ENCODE data around the gene GDAP1L1.
"Not testable (repeated sequence)": the region's sequence is repeated elsewhere in the genome, so short reads cannot be mapped to it uniquely, and the experiment has no call there.

Gene GDAP1L1

DNA sequence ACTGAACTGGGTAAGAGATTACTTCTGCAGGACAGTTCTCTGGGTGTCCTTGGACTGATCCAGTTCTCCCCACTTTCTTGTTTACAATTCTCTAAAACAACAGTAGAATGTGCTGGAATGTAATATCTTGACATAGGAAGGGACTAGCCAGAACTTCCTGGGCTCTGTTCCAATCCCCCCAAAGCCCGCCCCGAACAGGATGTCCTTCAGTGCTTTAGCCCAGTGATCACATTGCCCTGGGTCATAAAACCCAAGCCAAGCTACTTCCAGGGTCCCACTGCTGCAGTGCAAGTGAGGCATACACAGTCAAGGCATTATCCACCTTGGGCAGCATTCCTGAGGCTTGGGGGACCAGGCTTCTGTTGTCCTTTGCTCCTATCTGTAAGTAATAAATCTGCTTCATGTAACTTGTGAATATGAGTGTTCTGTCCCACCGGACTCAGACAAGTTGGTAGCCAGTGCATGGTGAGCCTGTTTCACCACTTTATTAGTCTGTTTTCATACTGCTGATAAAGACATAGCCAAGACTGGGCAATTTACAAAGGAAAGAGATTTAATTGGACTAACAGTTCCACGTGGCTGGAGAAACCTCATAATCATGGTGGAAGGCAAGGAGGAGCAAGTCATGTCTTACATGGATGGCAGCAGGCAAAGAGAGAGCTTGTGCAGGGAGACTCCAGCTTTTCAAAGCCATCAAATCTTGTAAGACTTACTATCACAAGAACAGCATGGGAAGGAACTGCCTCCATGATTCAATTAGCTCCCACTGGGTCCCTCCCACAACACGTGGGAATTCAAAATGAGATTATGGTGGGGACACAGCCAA is 40.4 kb downstream of the GDAP1L1 start:
- TF ChIP-seq, protein P1, sequence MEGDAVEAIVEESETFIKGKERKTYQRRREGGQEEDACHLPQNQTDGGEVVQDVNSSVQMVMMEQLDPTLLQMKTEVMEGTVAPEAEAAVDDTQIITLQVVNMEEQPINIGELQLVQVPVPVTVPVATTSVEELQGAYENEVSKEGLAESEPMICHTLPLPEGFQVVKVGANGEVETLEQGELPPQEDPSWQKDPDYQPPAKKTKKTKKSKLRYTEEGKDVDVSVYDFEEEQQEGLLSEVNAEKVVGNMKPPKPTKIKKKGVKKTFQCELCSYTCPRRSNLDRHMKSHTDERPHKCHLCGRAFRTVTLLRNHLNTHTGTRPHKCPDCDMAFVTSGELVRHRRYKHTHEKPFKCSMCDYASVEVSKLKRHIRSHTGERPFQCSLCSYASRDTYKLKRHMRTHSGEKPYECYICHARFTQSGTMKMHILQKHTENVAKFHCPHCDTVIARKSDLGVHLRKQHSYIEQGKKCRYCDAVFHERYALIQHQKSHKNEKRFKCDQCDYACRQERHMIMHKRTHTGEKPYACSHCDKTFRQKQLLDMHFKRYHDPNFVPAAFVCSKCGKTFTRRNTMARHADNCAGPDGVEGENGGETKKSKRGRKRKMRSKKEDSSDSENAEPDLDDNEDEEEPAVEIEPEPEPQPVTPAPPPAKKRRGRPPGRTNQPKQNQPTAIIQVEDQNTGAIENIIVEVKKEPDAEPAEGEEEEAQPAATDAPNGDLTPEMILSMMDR (IDR thresholded peaks at IDR 0.05; ENCODE audit: insufficient read depth, low read length, poor library complexity, severe bottlenecking): no peak
- DNase-seq (ENCODE audit: extremely low read depth, insufficient read length): no peak
- no peaks in the 10 kb centered on the region for H3K27me3 ChIP-seq (replicated peaks; ENCODE audit: control insufficient read depth, insufficient read depth, low read length)
- H3K36me3 ChIP-seq (ENCODE audit: control insufficient read depth, insufficient read depth, low read length): no peaks in the 10 kb centered on the region
- no peak overlapping the region for H3K4me3 ChIP-seq (replicated peaks; ENCODE audit: low read depth, low read length)

DNA sequence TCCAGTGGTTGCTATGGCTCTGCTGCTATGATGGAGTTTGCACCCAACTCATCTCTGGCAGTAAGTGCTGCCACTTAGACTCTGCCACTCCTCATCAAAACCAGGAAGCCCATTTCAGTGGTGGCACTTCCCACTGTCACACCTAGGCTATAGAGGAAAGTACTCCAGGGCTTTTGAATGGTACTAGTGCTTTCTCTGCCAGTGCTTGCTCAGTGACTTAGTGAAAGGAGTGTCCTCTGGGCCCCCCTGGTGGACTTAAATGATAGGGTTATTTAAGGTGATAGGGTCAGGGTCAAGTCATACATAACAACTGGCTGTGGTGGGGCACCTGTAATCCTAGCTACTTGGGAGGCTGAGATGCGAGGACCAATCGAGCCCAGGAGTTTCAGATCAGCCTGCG is 41.1 kb downstream of the GDAP1L1 start:
- H3K36me3 ChIP-seq (ENCODE audit: control insufficient read depth, insufficient read depth, low read length): no peaks in the 10 kb centered on the region
- TF ChIP-seq, protein P1 (IDR thresholded peaks at IDR 0.05; ENCODE audit: insufficient read depth, low read length, poor library complexity, severe bottlenecking): peak; percentile 3
- no peak for DNase-seq (ENCODE audit: extremely low read depth, insufficient read length)
- no peaks in the 10 kb centered on the region for H3K27me3 ChIP-seq (replicated peaks; ENCODE audit: control insufficient read depth, insufficient read depth, low read length)
- no peak overlapping the region for H3K4me3 ChIP-seq (replicated peaks; ENCODE audit: low read depth, low read length)

DNA sequence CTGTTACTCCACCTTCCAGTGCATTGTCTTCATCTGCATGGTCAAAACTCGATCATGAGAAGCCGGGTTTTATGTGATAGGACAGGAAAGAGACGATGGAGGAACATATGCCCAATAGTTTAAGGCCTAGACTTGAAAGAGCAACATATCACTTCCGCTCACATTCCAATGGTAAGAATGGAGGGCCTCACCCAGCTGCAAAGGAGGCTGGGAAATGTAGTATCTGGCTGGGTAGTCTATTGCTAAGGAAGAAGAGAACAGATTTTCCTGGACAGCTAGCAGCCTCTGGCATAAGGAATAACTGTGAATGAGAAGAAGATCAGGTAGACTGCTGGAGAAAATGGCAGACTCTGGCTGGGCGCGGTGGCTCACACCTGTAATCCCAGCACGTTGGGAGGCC is 44.6 kb downstream of the GDAP1L1 start:
- TF ChIP-seq, protein P1 (IDR thresholded peaks at IDR 0.05; ENCODE audit: insufficient read depth, low read length, poor library complexity, severe bottlenecking): no peak
- no peak for DNase-seq (ENCODE audit: extremely low read depth, insufficient read length)
- Histone ChIP-seq H3K27me3 (replicated peaks; ENCODE audit: control insufficient read depth, insufficient read depth, low read length) (no peaks in the 10 kb centered on the region), H3K36me3 (ENCODE audit: control insufficient read depth, insufficient read depth, low read length) (no peaks in the 10 kb centered on the region), H3K4me3 (replicated peaks; ENCODE audit: low read depth, low read length) (no peak overlapping the region)

DNA sequence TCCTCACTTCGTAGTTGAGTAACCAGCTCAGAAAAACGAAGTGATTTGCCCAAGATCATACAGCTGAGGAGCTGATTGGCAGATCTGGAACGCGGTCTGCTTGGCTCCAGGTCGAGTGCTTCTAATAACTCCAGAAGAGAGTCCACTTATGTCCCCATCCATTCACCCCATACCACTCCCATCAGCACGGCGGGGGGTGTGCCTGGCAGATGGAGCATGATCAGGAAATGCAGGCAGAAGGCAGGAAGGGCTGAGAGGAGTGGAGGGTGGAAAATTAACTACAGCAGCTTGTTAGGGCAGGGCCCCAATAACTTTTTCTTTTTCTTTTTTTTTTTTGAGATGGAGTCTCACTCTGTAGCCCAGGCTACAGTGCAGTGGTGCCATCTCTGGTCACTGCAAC is 48.9 kb downstream of the GDAP1L1 start:
- TF ChIP-seq, protein P1 (IDR thresholded peaks at IDR 0.05; ENCODE audit: insufficient read depth, low read length, poor library complexity, severe bottlenecking): no peak
- no peak for DNase-seq (ENCODE audit: extremely low read depth, insufficient read length)
- Histone ChIP-seq H3K27me3 (replicated peaks; ENCODE audit: control insufficient read depth, insufficient read depth, low read length) (no peaks in the 10 kb centered on the region), H3K4me3 (replicated peaks; ENCODE audit: low read depth, low read length) (no peak overlapping the region), H3K36me3 (ENCODE audit: control insufficient read depth, insufficient read depth, low read length) (no peaks in the 10 kb centered on the region)

DNA sequence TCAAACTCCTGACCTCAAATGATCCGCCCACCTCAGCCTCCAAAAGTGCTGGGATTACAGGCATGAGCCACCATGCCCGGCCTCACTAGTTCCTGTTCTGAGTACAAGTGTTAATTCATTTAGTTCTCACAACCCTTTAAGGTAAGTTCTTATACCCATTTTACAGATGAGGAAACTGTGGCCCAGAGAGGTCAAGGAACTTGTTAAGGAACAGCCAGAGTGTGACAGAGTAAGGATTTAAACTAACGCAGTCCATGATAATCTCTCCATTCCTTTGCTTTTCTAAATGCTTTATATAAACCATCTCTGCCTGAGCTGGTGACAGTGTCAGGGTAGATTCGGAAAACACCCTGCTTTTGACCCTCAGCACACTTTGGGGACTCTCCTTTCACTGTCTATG is 50.6 kb downstream of the GDAP1L1 start:
- no peaks in the 10 kb centered on the region for H3K27me3 ChIP-seq (replicated peaks; ENCODE audit: control insufficient read depth, insufficient read depth, low read length)

DNA sequence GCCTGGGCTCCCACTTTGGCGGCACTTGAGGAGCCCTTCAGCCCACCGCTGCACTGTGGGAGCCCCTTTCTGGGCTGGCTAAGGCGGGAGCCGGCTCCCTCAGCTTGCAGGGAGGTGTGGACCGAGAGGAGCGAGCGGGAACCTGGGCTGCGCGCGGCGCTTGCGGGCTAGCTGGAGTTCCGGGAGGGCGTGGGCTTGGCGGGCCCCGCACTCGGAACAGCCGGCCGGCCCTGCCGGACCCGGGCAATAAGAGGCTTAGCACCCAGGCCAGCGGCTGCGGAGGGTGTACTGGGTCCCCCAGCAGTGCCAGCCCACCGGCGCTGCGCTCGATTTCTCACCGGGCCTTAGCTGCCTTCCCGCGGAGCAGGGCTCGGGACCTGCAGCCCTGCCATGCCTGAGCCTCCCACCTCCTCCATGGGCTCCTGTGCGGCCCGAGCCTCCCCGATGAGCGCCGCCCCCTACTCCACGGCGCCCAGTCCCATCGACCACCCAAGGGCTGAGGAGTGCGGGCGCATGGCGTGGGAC is 52.0 kb downstream of the GDAP1L1 start:
- not testable (repeated sequence) for DNase-seq (ENCODE audit: extremely low read depth, insufficient read length); H3K27me3 ChIP-seq (replicated peaks; ENCODE audit: control insufficient read depth, insufficient read depth, low read length)

More for the DNA sequence above, 50.6 kb downstream of the GDAP1L1 start:
- Histone ChIP-seq H3K4me3 (replicated peaks; ENCODE audit: low read depth, low read length) (no peak overlapping the region), H3K36me3 (ENCODE audit: control insufficient read depth, insufficient read depth, low read length) (no peaks in the 10 kb centered on the region)
- DNase-seq (ENCODE audit: extremely low read depth, insufficient read length): no peak
- TF ChIP-seq, protein P1 (IDR thresholded peaks at IDR 0.05; ENCODE audit: insufficient read depth, low read length, poor library complexity, severe bottlenecking): no peak

More for the DNA sequence above, 52.0 kb downstream of the GDAP1L1 start:
- not testable (repeated sequence) for H3K4me3 ChIP-seq (replicated peaks; ENCODE audit: low read depth, low read length); H3K36me3 ChIP-seq (ENCODE audit: control insufficient read depth, insufficient read depth, low read length)

Measured in GM06990 (cell line).